ENCODE data around the gene GNL2. TPM values are rescaled to one million over a fixed set of nuclear protein-coding genes. Genes with fewer than 3 reads are reported as not detected.
"Not testable (repeated sequence)": the region's sequence is repeated elsewhere in the genome, so short reads cannot be mapped to it uniquely, and the experiment has no call there.

GNL2 gene
- polyA plus RNA-seq, 1 experiment = 43.6 TPM

DNA sequence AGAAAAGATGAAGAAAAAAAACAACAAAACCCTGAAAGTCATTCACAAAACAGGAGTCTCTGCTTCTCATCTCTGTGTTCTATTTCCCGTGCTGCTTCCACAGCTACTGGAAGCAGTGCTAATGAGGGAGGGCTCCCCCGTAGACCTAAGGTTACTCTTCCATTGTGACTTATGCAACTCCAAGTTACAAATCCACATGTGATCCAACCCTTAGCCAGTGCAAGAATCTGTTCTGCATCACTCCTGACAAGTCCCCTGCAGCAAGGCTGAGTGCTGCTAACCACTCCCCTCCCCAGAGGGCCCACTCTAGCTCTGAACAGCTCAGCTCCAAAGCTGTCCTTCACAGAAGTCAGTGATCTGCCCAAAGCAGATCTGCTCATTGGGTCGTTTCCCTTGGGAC is 28.7 kb downstream of the GNL2 start:
- DNase-seq (ENCODE audit: low read depth) = no peak
- TF ChIP-seq, protein P1, sequence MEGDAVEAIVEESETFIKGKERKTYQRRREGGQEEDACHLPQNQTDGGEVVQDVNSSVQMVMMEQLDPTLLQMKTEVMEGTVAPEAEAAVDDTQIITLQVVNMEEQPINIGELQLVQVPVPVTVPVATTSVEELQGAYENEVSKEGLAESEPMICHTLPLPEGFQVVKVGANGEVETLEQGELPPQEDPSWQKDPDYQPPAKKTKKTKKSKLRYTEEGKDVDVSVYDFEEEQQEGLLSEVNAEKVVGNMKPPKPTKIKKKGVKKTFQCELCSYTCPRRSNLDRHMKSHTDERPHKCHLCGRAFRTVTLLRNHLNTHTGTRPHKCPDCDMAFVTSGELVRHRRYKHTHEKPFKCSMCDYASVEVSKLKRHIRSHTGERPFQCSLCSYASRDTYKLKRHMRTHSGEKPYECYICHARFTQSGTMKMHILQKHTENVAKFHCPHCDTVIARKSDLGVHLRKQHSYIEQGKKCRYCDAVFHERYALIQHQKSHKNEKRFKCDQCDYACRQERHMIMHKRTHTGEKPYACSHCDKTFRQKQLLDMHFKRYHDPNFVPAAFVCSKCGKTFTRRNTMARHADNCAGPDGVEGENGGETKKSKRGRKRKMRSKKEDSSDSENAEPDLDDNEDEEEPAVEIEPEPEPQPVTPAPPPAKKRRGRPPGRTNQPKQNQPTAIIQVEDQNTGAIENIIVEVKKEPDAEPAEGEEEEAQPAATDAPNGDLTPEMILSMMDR (IDR thresholded peaks at IDR 0.05; ENCODE audit: insufficient read depth, low read depth, low read length) = no peak
- peaks cover 23% of the 10 kb centered on the region for H3K36me3 ChIP-seq (ENCODE audit: control insufficient read depth, insufficient read depth, low read length)
- no peaks in the 10 kb centered on the region for H3K27me3 ChIP-seq (ENCODE audit: control insufficient read depth, insufficient read depth, low read length)
- no peak overlapping the region for H3K4me3 ChIP-seq (ENCODE audit: low read depth, low read length)
- ChIA-PET POLR2A (no interaction called here), CTCF (no interaction called here)

DNA sequence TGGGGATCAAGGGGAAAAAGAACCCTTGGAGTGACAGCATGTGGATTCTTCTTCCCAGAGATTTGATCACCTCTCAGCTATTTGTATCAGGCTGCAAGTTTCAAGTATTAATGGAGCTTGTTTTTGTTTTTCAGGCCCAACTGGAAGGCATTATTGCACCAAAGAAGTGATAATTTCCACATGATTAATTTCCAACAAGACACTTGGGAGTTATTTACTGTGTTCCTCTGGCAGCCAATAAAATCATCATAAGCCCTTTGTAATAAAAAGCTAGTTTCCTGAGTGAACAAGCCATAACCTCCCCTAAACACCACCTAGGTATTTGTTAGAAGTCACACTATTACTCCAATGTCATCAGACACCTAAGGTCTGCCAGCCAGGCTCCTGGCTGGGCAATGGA is 30.8 kb downstream of the GNL2 start:
- POLR2A ChIA-PET = no interaction called here
- TF ChIP-seq, protein P1 (IDR thresholded peaks at IDR 0.05; ENCODE audit: insufficient read depth, low read depth, low read length) = no peak
- CTCF ChIA-PET = interaction anchor here (1.7 kb wide), 1 partner anchor 117 kb away, joined by 4 read pairs; no protein-coding TSS in a partner anchor

DNA sequence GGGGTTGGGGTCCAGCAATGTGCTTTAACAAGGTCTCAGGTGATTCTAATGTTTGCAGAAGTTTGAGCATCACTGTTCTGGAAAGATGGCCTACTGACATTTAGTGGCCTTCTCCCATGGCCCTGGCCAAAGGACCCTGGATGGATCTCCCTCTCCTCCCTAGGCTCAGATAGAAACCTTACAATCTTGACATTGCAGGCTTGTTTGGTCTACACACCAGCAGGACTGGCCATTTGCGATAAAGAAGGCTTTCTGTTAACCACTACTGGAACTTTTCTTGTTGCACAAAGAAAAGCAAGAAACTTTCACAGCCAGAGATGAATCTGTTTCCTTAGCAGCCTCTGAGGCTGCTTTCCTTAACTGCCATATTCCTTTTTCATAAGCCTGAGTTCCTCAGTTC is 32.8 kb downstream of the GNL2 start:
- TF ChIP-seq, protein P1 (IDR thresholded peaks at IDR 0.05; ENCODE audit: insufficient read depth, low read depth, low read length) = no peak
- DNase-seq (ENCODE audit: low read depth) = no peak
- Histone ChIP-seq H3K4me3 (ENCODE audit: low read depth, low read length) (no peak overlapping the region), H3K36me3 (ENCODE audit: control insufficient read depth, insufficient read depth, low read length) (peaks cover 17% of the 10 kb centered on the region), H3K27me3 (ENCODE audit: control insufficient read depth, insufficient read depth, low read length) (no peaks in the 10 kb centered on the region)
- CTCF ChIA-PET = no interaction called here
- POLR2A ChIA-PET = no interaction called here

More for the DNA sequence above, 30.8 kb downstream of the GNL2 start:
- no peak for DNase-seq (ENCODE audit: low read depth)
- Histone ChIP-seq H3K4me3 (ENCODE audit: low read depth, low read length) (no peak overlapping the region), H3K27me3 (ENCODE audit: control insufficient read depth, insufficient read depth, low read length) (no peaks in the 10 kb centered on the region), H3K36me3 (ENCODE audit: control insufficient read depth, insufficient read depth, low read length) (peaks cover 20% of the 10 kb centered on the region)

DNA sequence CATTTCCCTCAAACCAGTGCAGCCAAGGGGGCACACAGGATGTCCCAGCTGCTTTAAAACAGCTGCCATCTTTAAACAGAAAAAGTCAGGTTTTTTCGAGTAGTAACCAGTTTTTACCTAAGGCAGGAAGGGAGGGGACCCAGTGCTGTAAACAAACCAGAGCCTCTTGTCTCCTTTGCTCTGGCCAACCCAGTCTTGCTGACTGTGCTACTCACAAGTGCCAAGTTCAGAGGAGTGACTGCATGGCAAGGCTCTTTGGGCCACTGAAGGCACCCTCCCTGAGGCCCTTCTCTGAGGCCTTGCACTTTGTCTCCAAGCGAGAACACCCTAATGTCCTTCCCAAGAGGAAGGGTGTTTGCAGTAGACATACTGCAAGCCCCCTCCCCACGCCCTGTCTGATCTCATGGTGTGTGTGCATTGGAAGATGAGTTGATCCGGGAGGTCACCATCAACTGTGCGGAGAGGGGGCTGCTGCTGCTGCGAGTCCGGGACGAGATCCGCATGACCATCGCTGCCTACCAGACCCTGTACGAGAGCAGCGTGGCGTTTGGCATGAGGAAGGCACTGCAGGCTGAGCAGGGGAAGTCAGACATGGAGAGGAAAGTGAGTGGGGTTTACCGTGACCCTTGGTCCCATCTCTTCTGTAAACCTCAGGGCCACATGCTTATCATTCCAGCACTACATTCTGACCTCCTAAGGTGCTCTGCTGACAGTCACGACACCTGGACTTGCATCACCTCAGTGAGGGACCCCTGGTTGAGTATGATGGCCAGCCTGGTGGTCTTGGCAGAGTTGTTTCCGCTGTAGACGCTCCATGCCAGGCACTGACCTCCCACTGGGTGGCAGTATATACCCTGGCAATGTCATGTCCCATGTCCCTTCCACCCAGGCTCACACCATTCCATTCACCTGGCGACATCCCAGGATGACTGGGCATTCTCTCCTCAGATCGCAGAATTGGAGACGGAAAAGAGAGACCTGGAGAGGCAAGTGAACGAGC is 34.3 kb downstream of the GNL2 start:
- DNase-seq (ENCODE audit: low read depth) = no peak
- CTCF ChIA-PET = interaction anchor here (1.3 kb wide), 1 partner anchor 128 kb away, joined by 4 read pairs; no protein-coding TSS in a partner anchor
- Histone ChIP-seq H3K36me3 (ENCODE audit: control insufficient read depth, insufficient read depth, low read length) (peaks cover 8% of the 10 kb centered on the region), H3K4me3 (ENCODE audit: low read depth, low read length) (no peak overlapping the region), H3K27me3 (ENCODE audit: control insufficient read depth, insufficient read depth, low read length) (no peaks in the 10 kb centered on the region)
- TF ChIP-seq, protein P1 (IDR thresholded peaks at IDR 0.05; ENCODE audit: insufficient read depth, low read depth, low read length) = peak; percentile 63
- POLR2A ChIA-PET = no interaction called here

DNA sequence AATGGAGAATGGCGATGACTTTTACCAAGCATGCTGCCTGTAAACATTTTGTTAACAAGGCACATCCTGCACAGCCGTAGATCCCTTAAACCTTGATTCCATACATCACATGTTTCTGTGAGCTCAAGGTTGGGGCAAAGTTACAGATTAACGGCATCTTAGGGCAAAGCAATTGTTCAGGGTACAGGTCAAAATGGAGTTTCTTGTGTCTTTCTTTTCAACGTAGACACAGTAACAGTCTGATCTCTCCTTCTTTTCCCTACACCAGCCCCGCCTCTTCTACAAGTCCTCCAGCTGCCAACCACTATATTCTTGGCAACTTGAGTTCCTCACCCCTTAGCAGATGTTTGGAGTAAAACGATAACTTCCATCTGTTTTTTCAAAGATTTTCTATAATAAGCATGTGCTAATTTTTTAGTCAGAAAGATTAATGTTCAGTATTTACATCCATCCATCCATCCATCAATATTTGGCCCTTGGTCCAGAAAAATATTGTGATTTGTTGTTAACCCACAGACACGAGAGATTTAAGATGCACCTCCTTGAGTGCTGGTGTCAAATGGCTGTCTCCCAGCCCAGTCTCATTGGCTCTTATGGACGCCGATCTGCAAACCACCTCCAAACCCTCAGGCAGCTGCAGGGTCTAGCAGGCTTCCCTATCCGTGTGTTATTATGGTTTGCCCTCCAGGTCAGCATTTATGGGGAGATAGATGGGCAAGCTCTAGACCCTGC is 35.2 kb downstream of the GNL2 start:
- CTCF ChIA-PET = interaction anchor here (1.3 kb wide), 1 partner anchor 129 kb away, joined by 4 read pairs; no protein-coding TSS in a partner anchor
- no peak for DNase-seq (ENCODE audit: low read depth)
- H3K4me3 ChIP-seq (ENCODE audit: low read depth, low read length) = no peak overlapping the region
- TF ChIP-seq, protein P1 (IDR thresholded peaks at IDR 0.05; ENCODE audit: insufficient read depth, low read depth, low read length) = no peak
- H3K36me3 ChIP-seq (ENCODE audit: control insufficient read depth, insufficient read depth, low read length) = peaks cover 5% of the 10 kb centered on the region
- POLR2A ChIA-PET = no interaction called here
- no peaks in the 10 kb centered on the region for H3K27me3 ChIP-seq (ENCODE audit: control insufficient read depth, insufficient read depth, low read length)

DNA sequence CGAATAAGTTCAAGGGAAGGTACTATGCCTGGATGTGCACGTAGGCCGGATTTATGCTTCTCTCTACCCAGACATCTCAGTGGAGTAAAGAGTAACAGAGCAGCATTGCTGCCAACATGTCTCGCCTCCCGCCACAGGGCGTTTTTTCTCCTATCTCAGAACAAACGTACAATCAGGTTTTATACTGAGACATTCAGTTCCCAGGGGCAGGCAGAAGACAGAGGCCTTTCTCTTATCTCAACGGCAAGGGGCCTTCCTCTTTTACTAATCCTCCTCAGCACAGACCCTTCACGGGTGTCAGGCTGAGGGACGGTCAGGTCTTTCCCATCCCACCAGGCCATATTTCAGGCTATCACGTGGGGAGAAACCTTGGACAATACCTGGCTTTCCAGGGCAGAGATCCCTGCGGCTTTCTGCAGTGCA is 35.8 kb downstream of the GNL2 start:
- H3K27me3 ChIP-seq (ENCODE audit: control insufficient read depth, insufficient read depth, low read length); H3K36me3 ChIP-seq (ENCODE audit: control insufficient read depth, insufficient read depth, low read length); POLR2A ChIA-PET; H3K4me3 ChIP-seq (ENCODE audit: low read depth, low read length); DNase-seq (ENCODE audit: low read depth): not testable (repeated sequence)
- CTCF ChIA-PET = interaction anchor here (1.3 kb wide), 1 partner anchor 129 kb away, joined by 4 read pairs; no protein-coding TSS in a partner anchor
